Duodenal mucosa (tissue), 2 donors: ENCODE measurements around the gene MOCS2.

Experiments
- H3K27ac ChIP-seq: one replicate; pipeline ENCODE4 v1.7.0; 2013; ENCODE audit warnings: low read depth, low read length
- H3K27me3 ChIP-seq, 2 donors: one replicate each; pipeline ENCODE4 v1.7.0; 2013; ENCODE audit warnings: low read length in 2 of 2, control low read depth in 1 of 2; ENCODE audit not compliant: insufficient read depth in 2 of 2, control insufficient read depth in 1 of 2
- H3K36me3 ChIP-seq, 2 donors: one replicate each; pipeline ENCODE4 v1.7.0; 2013; ENCODE audit warnings: low read length in 2 of 2, control low read depth in 1 of 2; ENCODE audit not compliant: insufficient read depth in 2 of 2, control insufficient read depth in 1 of 2
- H3K4me1 ChIP-seq, 2 donors: one replicate each; pipeline ENCODE4 v1.7.0; 2013; ENCODE audit warnings: low read length in 2 of 2, control low read depth in 1 of 2; ENCODE audit not compliant: insufficient read depth in 2 of 2, control insufficient read depth in 1 of 2
- H3K4me3 ChIP-seq, 2 donors: one replicate each; pipeline ENCODE4 v1.7.0; 2013; ENCODE audit warnings: low read length in 2 of 2, low read depth in 1 of 2
- H3K9ac ChIP-seq, 2 donors: one replicate each; pipeline ENCODE4 v1.7.0; 2013; ENCODE audit warnings: low read length in 2 of 2, low read depth in 1 of 2
- H3K9me3 ChIP-seq, 2 donors: one replicate each; pipeline ENCODE4 v1.7.0; 2013; ENCODE audit warnings: low read length in 2 of 2, control low read depth in 1 of 2; ENCODE audit not compliant: control insufficient read depth in 1 of 2

MOCS2 gene, protein sequence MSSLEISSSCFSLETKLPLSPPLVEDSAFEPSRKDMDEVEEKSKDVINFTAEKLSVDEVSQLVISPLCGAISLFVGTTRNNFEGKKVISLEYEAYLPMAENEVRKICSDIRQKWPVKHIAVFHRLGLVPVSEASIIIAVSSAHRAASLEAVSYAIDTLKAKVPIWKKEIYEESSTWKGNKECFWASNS

DNA sequence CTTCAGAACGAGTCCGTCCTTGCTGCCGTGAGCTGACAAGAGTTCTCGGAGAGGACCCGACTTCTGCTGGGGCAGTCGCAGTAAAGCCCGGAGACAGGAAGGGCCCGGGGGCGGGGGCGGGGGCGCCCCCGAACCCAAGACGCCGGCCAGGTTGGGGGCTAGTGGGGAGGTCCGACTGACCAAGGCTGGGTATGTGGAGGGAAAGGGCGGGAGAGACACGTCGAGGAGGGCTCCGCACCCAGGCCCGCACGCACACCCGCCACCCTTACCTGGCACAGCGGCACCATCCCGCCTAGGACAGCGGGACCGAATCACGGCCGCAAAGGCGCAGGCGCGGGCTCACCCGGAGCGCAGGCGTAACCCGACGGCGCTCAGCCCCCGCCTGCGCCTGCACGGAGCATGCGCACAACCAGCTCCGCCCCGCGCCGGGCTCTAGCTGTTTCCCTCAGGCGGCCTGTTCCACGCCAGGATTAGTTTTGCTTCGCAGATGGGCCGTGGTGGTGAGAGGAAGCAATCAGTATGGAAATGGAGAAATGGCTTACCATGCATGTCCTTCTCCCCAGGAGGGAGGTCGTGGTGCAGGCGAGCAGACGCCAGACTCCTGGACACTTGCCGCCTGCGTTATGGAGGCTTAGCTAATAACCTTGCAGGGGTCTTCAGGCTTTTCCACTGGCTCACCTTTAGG, at the start of gene MOCS2:
MOCS2 (minus strand) TSS at position 315 of the 685 bp plus-strand sequence. CDS start 2,583 bp downstream, outside the sequence.
- Histone ChIP-seq H3K4me3 (peak within 1 kb of the TSS; percentile 78 to 95), H3K27ac (peak within 1 kb of the TSS; percentile 58), H3K9ac (peak within 1 kb of the TSS; percentile 67 to 79), H3K4me1 (peaks cover 7 to 11% of the 10 kb centered on the region in 2 donors), H3K27me3 (no peaks in the 10 kb centered on the region), H3K9me3 (no peaks in the 10 kb centered on the region), H3K36me3 (peaks cover 0 to 13% of the 10 kb centered on the region in 2 donors)

GRCh38 chr5:53151713-53152458, 42.3 kb upstream of the MOCS2 start:
- Histone ChIP-seq H3K9me3 (no peaks in the 10 kb centered on the region), H3K9ac (no peak overlapping the region), H3K27me3 (no peaks in the 10 kb centered on the region), H3K36me3 (no peaks in the 10 kb centered on the region), H3K4me1 (no peaks in the 10 kb centered on the region), H3K4me3 (no peak overlapping the region), H3K27ac (no peak overlapping the region)

DNA sequence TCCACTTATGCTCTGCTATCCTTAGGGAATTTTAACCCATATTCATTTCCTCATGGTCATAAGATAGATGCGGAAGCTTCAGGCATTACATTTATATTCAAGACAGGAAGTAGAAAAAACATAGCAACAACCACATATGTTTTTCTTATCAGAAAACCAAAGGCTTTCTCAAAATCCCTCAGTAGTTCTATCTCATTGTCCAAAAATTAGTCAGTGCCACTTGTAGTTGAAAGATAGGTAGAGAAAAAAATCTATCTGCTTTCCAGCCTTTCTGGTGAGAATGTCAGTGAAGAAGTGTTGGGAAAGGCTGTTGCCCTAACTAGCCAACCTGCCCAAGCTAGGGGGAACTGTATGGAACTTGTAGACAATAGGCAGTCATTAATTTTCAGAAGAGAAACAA, 23.5 kb upstream of the MOCS2 start:
- Histone ChIP-seq H3K27ac (no peak overlapping the region), H3K9me3 (no peaks in the 10 kb centered on the region), H3K9ac (no peak overlapping the region), H3K4me3 (no peak overlapping the region), H3K4me1 (peaks cover 0 to 6% of the 10 kb centered on the region in 2 donors), H3K27me3 (no peaks in the 10 kb centered on the region), H3K36me3 (no peaks in the 10 kb centered on the region)

DNA sequence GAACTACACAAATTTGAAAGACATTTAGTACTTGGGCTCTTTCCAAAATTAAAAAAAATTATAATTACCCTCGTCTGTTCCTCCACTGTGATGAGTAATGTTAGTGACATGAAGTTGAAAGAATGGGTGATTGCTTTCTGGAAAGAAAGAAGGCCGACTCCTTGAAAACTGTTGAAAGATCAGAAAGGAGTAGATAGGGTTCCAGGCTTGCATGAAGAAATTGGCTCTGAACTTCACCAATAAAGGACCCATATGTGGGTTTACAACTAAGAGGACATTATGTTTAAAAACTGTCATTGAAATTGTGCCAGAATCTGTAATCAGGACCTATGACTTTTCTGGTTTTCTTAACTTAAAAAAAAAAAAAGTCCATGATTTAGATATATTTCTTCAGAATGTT, 20.7 kb upstream of the MOCS2 start:
- H3K9ac ChIP-seq: no peak overlapping the region
- H3K4me1 ChIP-seq: no peaks in the 10 kb centered on the region
- no peak overlapping the region for H3K4me3 ChIP-seq
- no peak overlapping the region for H3K27ac ChIP-seq
- H3K36me3 ChIP-seq: no peaks in the 10 kb centered on the region
- H3K27me3 ChIP-seq: no peaks in the 10 kb centered on the region
- no peaks in the 10 kb centered on the region for H3K9me3 ChIP-seq

GRCh38 chr5:53128481-53128880, 18.9 kb upstream of the MOCS2 start:
- Histone ChIP-seq H3K27me3 (no peaks in the 10 kb centered on the region), H3K36me3 (no peaks in the 10 kb centered on the region), H3K27ac (no peak overlapping the region), H3K9ac (no peak overlapping the region), H3K4me1 (no peaks in the 10 kb centered on the region), H3K9me3 (no peaks in the 10 kb centered on the region), H3K4me3 (no peak overlapping the region)

DNA sequence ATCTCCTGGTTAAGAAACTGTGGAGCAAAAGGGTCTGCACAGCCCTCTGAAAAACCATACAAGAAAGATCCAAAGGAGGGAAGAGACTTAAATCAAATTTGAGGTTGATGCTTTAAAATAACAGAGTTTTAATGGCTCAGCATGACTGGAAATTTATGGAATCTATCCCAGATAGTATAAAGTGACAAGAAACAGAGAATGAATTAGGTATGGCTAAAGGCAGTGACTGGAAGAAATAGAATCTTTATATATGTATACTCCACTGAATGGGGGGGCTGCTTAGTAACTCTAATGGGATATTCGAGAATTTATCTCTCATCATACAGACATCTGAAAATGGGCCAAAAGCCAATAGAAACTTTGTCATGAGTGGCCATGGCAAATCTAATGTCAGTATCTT, 17.6 kb upstream of the MOCS2 start:
- Histone ChIP-seq H3K27me3 (no peaks in the 10 kb centered on the region), H3K36me3 (no peaks in the 10 kb centered on the region), H3K4me3 (no peak overlapping the region), H3K27ac (no peak overlapping the region), H3K4me1 (no peaks in the 10 kb centered on the region), H3K9ac (no peak overlapping the region), H3K9me3 (no peaks in the 10 kb centered on the region)

DNA sequence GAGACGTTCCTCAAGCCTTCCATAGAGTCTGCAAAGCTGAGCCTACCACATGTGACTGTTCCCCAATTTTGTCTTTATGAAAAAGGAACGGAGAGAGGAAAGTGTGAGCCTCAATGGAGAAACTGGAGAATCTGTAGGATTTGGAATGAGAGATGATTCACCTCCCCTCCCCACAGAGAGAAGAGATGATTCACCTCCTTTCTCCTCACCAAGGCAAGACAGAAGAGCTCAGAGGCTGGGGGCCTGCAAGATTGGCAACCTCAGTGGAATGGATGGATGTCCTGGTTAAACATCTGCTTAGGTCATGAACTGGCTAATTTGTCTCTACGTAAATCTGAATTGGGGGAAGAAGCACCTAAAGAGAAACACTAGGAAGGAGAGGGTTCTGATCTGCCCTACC, 17.0 kb upstream of the MOCS2 start:
- H3K36me3 ChIP-seq: no peaks in the 10 kb centered on the region
- H3K27ac ChIP-seq: no peak overlapping the region
- no peak overlapping the region for H3K4me3 ChIP-seq
- no peak overlapping the region for H3K9ac ChIP-seq
- no peaks in the 10 kb centered on the region for H3K27me3 ChIP-seq
- no peaks in the 10 kb centered on the region for H3K9me3 ChIP-seq
- no peaks in the 10 kb centered on the region for H3K4me1 ChIP-seq

GRCh38 chr5:53123702-53124101, 14.1 kb upstream of the MOCS2 start:
- H3K9me3 ChIP-seq: no peaks in the 10 kb centered on the region
- no peak overlapping the region for H3K4me3 ChIP-seq
- no peaks in the 10 kb centered on the region for H3K27me3 ChIP-seq
- H3K4me1 ChIP-seq: peaks cover 3 to 14% of the 10 kb centered on the region in 2 donors
- H3K9ac ChIP-seq: no peak overlapping the region
- no peaks in the 10 kb centered on the region for H3K36me3 ChIP-seq
- H3K27ac ChIP-seq: no peak overlapping the region

- Histone ChIP-seq H3K36me3 (no peaks in the 10 kb centered on the region), H3K27me3 (no peaks in the 10 kb centered on the region), H3K9ac (no peak overlapping the region), H3K4me1 (peaks cover 4 to 22% of the 10 kb centered on the region in 2 donors), H3K9me3 (no peaks in the 10 kb centered on the region), H3K27ac (no peak overlapping the region), H3K4me3 (no peak overlapping the region)
Measured at GRCh38 chr5:53120165-53120564, 10.6 kb upstream of the MOCS2 start.

GRCh38 chr5:53118879-53119278, 9.3 kb upstream of the MOCS2 start:
- Histone ChIP-seq H3K27me3 (no peaks in the 10 kb centered on the region), H3K36me3 (no peaks in the 10 kb centered on the region)

More at GRCh38 chr5:53118879-53119278, 9.3 kb upstream of the MOCS2 start:
- peak overlapping the region; percentile 30 to 31 for H3K4me3 ChIP-seq
- H3K9me3 ChIP-seq: no peaks in the 10 kb centered on the region
- H3K9ac ChIP-seq: no peak overlapping the region
- no peak overlapping the region for H3K27ac ChIP-seq
- peaks cover 4 to 22% of the 10 kb centered on the region in 2 donors for H3K4me1 ChIP-seq
